ENCODE results near the gene REV3L.
A peak's percentile ranks its signal among the peaks of the same experiment; 100 is the strongest.

The REV3L gene

DNA sequence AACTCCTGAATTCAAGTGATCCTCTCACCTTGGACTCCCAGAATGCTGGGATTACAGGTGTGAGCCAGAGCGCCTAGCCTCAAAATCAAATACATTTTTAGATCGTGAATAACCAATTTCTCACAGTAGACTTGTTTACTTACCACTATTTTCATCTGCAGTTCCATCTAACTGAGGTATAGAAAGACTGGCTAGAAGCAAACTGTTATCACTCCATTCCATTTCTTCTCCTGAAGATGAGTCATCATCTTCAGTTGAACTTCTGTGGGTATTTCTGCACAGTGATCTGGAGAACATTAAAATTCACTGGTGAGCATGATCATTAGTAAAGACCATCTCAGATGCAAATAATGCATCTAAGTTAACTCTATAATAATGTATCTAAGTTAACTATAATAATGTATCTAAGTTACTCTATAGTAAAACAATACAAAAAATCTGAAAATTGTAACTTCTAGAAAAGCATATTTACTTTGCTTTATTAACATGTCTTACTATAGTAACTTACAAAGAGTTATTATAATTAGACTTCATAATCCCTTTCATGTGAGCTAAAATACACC is 105.4 kb downstream of the REV3L start:
- Histone ChIP-seq H3K4me3 (ENCODE audit: low read depth, low read length) (no peak overlapping the region), H3K36me3 (peaks cover 56% of the 10 kb centered on the region), H3K9me3 (ENCODE audit: severe bottlenecking) (no peaks in the 10 kb centered on the region), H3K27ac (no peak overlapping the region), H3K27me3 (ENCODE audit: insufficient read depth, low read depth, severe bottlenecking) (no peaks in the 10 kb centered on the region)
- TF ChIP-seq, protein P1, sequence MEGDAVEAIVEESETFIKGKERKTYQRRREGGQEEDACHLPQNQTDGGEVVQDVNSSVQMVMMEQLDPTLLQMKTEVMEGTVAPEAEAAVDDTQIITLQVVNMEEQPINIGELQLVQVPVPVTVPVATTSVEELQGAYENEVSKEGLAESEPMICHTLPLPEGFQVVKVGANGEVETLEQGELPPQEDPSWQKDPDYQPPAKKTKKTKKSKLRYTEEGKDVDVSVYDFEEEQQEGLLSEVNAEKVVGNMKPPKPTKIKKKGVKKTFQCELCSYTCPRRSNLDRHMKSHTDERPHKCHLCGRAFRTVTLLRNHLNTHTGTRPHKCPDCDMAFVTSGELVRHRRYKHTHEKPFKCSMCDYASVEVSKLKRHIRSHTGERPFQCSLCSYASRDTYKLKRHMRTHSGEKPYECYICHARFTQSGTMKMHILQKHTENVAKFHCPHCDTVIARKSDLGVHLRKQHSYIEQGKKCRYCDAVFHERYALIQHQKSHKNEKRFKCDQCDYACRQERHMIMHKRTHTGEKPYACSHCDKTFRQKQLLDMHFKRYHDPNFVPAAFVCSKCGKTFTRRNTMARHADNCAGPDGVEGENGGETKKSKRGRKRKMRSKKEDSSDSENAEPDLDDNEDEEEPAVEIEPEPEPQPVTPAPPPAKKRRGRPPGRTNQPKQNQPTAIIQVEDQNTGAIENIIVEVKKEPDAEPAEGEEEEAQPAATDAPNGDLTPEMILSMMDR (IDR thresholded peaks at IDR 0.05; ENCODE audit: low read depth, low read length), result no peak
- DNase-seq, result no peak

DNA sequence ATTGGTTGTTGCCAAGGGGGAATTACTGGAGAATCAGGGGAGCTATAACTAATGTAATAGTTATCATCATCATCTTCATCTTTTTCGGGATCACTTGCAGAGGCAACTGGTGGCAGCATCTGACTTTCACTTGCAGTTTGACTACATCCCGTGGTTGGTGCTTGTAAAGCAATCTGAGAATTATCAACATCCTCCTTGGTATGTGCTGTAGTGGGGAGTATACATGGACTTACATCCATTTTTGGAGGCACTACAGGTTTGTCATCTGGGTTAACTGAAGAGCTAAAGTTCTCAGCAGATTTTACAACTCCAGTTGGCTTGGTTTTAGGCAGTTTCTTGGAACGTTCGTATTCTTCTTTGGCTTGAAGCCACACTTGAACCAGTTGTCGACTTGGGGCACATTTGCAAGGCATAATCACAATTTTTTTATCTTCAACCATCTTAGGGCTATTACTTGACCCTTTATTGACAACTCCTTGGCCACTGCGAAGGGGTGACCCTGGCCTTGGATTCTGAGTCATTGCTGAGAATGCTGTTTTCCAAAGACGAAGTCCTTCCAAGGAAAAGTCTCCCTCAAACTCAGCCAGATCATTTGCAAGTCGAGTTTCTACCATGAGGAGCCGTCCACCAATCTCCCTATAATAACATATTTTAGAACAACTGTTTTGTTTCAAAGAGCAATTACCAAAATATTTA is 115.5 kb downstream of the REV3L start:
- TF ChIP-seq, protein P1 (IDR thresholded peaks at IDR 0.05; ENCODE audit: low read depth, low read length), result no peak
- no peak overlapping the region for H3K4me3 ChIP-seq (ENCODE audit: low read depth, low read length)
- DNase-seq, result no peak

DNA sequence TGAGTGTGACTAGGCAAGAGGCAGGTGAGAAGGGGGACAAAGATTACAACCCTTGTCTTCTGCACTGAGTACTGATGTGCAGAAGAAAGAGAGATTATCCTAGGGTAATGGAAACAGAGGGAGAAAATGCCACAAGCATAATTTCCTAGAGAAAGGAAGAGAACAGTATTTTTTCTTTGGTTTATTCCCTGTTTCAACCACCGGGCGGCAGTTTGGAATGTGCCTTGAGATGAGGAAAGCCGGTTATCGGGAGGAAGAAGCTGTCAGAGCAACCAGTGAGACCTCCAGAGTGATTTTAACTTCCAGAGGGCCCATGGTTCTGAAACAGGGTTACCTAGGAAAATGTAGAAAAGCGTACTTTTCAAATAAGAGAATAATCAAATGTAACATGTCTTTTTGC is 121.4 kb downstream of the REV3L start:
- Histone ChIP-seq H3K4me3 (ENCODE audit: low read depth, low read length) (no peak overlapping the region), H3K27ac (no peak overlapping the region), H3K27me3 (ENCODE audit: insufficient read depth, low read depth, severe bottlenecking) (no peaks in the 10 kb centered on the region), H3K9me3 (ENCODE audit: severe bottlenecking) (no peaks in the 10 kb centered on the region), H3K36me3 (peaks cover 10% of the 10 kb centered on the region)
- DNase-seq, result peak; percentile 46
- TF ChIP-seq, protein P1 (IDR thresholded peaks at IDR 0.05; ENCODE audit: low read depth, low read length), result peak; percentile 42

More for the DNA sequence above, 115.5 kb downstream of the REV3L start:
- H3K9me3 ChIP-seq (ENCODE audit: severe bottlenecking), result no peaks in the 10 kb centered on the region
- peaks cover 10% of the 10 kb centered on the region for H3K36me3 ChIP-seq
- H3K27me3 ChIP-seq (ENCODE audit: insufficient read depth, low read depth, severe bottlenecking), result no peaks in the 10 kb centered on the region
- no peak overlapping the region for H3K27ac ChIP-seq

DNA sequence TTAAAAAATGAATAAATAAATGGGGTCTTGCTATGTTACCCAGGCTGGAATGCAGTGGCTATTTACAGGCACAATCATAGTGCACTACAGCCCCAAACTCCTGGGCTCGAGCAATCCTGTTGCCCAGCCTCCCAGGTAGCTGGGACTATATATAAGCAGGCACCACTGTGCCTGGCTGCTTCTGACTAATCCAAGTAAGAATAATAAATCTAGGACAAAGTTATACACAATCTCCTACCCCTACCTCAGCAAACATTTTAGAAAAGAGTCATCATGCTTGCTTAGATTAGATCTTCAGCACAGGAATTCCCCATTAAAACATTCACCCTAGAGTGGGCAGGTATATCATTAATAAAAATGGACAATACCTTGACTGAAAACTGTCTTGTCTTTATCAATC is 124.6 kb downstream of the REV3L start:
- TF ChIP-seq, protein P1 (IDR thresholded peaks at IDR 0.05; ENCODE audit: low read depth, low read length), result no peak
- Histone ChIP-seq H3K9me3 (ENCODE audit: severe bottlenecking) (no peaks in the 10 kb centered on the region), H3K36me3 (peaks cover 21% of the 10 kb centered on the region)

DNA sequence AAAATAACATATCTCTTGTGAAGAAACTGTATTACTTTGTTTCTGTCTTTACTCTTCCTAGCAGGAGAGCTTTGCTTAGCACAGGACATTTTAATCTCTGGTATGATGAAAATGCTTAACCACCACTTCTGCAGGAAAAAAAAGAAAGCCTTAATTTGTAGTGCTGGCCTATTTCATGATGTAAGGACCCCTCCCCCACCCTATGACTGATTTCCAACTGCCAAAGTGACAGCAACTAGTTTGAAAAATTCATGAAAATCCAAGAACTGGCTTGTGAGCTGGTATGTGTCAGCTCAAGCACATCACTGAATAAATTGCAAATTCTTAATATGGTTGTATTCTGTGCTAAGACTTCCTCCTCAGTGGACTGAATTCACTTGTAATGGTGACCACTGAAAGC is 125.3 kb downstream of the REV3L start:
- TF ChIP-seq, protein P1 (IDR thresholded peaks at IDR 0.05; ENCODE audit: low read depth, low read length), result no peak
- no peak for DNase-seq
- Histone ChIP-seq H3K9me3 (ENCODE audit: severe bottlenecking) (no peaks in the 10 kb centered on the region), H3K36me3 (peaks cover 18% of the 10 kb centered on the region), H3K27me3 (ENCODE audit: insufficient read depth, low read depth, severe bottlenecking) (no peaks in the 10 kb centered on the region), H3K27ac (no peak overlapping the region), H3K4me3 (ENCODE audit: low read depth, low read length) (no peak overlapping the region)

More for the DNA sequence above, 124.6 kb downstream of the REV3L start:
- H3K4me3 ChIP-seq (ENCODE audit: low read depth, low read length), result no peak overlapping the region
- H3K27me3 ChIP-seq (ENCODE audit: insufficient read depth, low read depth, severe bottlenecking), result no peaks in the 10 kb centered on the region
- no peak for DNase-seq
- H3K27ac ChIP-seq, result no peak overlapping the region
